HG02885 (cell line): Measurements from ENCODE around the gene NLRP8.
"Not testable (repeated sequence)": the region's sequence is repeated elsewhere in the genome, so short reads cannot be mapped to it uniquely, and the experiment has no call there.

Source experiments
- ATAC-seq: cut with Tn5 transposase; IDR thresholded peaks from one replicate; pipeline ENCODE4 v1.9.1; 2021; ENCODE audit warnings: mild to moderate bottlenecking; ENCODE audit not compliant: unreplicated experiment, poor library complexity

The NLRP8 gene

DNA sequence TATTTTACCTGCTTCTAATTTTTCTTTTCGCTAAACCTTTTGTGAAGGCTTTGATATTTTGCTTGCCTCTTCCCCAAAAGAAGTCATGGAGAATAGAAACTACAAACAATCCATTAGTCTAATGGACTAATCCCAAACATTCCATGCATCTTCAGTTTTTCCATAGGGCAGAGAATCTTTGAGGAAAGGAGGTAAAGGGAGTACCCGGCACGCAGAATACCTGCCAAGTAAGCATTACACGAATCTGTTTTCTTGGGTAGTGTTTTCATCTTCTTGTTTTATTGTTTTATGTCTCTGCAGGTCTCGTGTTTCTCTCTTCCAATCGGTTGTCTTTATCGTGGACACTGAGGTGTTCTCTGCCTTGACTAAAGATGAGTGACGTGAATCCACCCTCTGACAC, at the start of gene NLRP8:
NLRP8 (plus strand) TSS at position 301 of the 400 bp plus-strand sequence.
- ATAC-seq, result no peak

GRCh38 chr19:55898911-55899310, 48.7 kb upstream of the NLRP8 start:
- ATAC-seq, result no peak

DNA sequence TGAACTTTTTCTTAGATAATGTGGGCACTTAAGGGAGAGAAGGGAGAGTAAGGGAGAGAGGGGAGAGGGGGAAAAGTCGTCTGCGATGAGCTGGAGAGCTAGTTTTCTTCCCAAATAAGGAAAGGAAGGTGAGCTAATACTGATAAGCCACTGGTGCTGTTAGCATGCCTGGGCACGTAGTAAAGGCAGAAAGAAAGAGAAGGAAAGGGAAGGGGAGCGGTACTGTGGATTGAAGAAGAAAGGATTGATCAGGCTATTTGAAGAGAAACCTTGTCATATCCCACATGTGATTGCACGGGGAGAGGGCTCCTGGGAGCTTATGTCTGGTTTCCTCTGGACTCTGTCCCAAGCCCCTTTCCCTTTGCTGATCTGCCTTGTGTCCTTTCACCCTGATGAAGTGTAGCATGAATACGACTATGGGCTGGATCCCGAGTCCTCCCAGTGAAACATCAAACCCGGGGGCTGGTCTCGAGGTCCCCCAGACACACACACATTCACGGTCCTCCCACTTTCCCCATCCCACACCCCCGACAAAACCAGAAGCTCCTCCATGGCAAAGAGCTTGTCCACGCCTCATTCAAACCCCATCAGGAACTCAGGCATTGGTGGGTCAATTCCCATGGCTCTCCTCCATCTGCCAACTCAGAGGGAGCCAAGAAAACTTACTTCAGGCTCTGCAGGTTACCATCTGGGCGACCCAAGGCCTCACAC, 46.1 kb upstream of the NLRP8 start:
- ATAC-seq, result no peak

DNA sequence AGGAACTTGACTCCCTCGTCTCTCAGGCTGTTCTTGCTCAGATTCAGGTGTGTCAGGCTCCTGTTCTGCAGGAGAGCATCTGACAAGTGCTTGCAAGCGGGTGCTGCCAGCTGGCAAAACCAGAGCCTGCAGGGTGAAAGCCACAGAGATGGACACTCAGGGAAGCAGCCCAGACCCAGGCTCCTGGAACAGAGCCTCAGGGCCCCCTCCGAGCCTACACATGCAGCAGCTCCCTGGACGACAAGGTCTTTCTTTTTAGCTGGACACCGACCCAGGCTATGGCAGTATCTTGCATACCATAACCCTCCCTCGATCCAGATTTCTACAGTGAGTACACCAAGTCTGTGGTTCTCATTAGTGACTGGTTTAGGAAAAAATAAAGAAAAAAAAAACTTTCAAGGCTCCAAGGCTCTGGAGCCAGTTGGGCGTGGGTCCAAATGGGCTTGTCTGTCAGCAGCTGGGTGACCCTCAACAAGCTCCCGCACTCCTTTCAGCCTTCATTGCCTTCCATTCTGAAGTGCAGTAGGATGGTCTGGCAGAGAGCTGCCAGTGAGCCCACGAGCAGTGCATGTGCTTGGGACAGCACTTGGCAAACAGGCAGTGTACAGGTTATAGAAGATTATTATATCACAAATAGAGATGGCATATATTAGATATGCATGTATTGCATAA, 45.4 kb upstream of the NLRP8 start:
- ATAC-seq, result no peak

- no peak for ATAC-seq
Measured at GRCh38 chr19:55907286-55907685, 40.3 kb upstream of the NLRP8 start.

DNA sequence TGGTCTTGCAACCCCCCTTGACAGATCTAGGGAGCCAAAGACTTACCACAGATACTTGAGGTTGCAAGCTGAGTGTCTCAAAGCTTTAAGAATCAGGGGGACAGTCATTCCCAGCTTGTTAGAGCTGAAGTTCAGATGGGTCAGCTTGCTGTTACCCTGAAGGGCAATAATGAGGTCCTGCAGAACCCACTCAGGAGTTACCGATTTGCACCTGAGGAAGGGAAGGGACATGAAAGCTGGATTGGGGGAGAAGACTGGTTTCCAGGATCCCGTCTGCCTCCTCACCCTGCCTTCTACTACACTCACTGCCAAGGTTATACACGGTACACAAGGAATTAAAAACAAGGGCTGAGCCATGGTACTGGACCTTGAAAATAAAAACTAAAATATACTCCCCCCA, 39.9 kb upstream of the NLRP8 start:
- no peak for ATAC-seq

GRCh38 chr19:55909801-55910200, 37.8 kb upstream of the NLRP8 start:
- ATAC-seq, result no peak

DNA sequence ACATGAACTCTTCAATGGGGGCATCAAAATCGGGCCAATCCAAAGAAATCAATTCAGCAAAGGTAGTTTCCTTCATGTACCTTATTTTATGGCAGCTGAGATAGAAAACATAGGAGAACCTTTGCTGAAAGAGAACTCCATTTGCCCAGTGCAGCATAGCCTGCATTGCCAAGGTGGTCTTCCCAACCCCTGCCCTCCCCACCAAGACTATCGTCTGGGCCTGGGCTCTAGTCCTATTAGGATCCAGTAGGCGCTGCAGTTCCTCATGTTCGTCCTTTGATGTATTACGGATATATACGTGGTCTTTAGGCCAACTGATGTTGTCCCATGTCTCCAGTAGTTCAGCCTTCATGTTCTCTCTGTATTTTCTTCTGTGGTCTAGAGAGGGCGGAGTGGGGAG, 34.7 kb upstream of the NLRP8 start:
- no peak for ATAC-seq

DNA sequence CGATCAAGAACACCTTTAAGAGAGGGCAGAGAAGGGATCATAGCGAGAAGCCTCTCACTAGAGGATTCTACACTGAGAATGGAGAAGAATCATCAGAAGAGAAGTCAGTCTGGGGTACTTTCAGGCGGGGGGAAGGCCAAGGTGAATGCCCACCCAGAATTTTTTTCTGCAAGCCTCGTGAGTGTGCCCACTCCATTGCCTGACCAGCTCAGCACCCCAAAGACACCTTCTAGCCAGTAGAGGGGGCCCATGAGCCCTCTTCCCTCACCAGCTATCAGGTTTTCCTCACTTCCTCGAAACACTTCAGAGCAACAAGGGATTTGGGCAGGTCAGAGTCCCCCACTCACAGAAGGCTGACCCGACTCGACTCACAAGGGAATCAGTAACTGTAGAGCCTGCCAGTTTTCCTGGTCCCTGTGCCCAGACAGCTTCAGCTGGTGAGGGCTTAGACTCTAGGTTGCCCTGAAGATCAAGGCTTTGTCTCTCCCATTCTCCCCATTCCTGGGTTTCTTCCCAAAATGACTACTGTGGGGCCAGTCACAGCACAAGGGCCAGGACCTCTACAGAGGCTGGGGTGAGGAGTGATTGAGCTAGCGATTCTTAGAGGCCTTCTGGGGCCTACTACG, 33.9 kb upstream of the NLRP8 start:
- no peak for ATAC-seq

- no peak for ATAC-seq
Measured at GRCh38 chr19:55923556-55923955, 24.1 kb upstream of the NLRP8 start.

- no peak for ATAC-seq
Measured at GRCh38 chr19:55927991-55928390, 19.6 kb upstream of the NLRP8 start.

GRCh38 chr19:55929258-55929657, 18.4 kb upstream of the NLRP8 start:
- not testable (repeated sequence) for ATAC-seq

DNA sequence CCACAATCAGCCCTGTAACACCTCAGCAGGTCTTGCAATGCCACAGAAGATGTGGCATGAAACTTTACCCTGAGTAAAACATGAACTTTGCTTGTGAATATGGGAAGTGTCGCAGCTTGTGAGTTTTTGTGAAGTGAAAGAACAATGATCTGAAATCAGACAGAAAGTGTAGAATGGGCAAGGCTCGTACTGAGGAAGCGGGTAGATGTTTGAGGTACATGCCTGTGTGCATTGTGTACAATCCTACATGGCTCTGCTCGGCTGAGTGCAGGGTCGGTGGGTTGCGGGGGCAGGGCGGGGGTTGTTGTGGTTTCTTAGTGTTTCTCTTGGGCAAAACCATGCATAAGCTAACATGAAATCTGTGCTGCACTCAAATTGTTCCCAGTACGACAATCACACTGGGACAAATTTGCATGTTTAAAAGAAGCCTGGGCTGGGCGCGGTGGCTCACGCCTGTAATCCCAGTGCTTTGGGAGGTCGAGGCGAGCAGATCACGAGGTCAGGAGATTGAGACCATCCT, 16.6 kb upstream of the NLRP8 start:
- no peak for ATAC-seq

- ATAC-seq, result no peak
Measured at GRCh38 chr19:55931936-55932386, 15.7 kb upstream of the NLRP8 start, which contains the start of gene NLRP13. TSS of gene NLRP13 (minus strand) at chr19:55932336. CDS start at chr19:55932311, 25 bp downstream.

- ATAC-seq, result no peak
Measured at GRCh38 chr19:55935206-55935605, 12.4 kb upstream of the NLRP8 start.

- no peak for ATAC-seq
Measured at GRCh38 chr19:55939206-55939605, 8.4 kb upstream of the NLRP8 start.

DNA sequence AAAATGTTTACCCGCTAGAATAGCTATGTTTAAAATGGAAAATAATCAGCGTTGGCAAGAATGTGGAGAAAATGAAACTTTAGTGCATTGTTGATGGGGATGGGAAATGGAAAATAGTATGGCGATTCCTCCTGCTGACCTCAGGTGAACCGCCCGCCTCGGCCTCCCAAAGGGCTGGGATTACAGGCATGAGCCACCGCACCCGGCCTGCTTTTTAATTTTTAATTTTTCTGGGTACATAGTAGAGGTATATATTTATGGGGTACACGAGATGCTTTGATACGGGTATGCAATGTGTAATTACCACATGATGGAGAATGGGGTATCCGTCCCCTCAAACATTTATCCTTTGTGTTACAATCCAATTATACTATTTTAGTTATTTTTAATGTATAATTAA, 7.3 kb upstream of the NLRP8 start:
- no peak for ATAC-seq

- not testable (repeated sequence) for ATAC-seq
Measured at GRCh38 chr19:55950566-55950965, 2.9 kb downstream of the NLRP8 start.

GRCh38 chr19:55956431-55956830, 8.8 kb downstream of the NLRP8 start:
- no peak for ATAC-seq

DNA sequence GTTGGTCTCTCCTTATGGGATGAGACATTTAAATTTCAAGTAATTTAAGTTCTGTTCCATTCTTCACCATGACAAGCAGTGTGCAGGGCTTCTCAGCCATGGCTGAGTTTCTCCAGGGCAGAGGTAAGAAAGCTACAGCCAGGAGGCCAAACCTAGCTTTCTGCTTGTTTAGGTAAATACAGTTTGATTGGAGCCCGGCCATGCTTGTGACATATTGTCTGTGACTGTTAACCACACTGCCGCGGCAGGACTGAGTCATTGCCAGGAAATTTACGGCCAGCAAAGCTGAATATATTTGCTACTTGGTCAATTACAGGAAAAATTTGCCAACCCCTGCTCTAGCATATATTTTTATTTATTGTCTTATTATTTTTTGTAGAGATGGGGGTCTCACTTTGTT, 10.7 kb downstream of the NLRP8 start:
- ATAC-seq, result no peak

DNA sequence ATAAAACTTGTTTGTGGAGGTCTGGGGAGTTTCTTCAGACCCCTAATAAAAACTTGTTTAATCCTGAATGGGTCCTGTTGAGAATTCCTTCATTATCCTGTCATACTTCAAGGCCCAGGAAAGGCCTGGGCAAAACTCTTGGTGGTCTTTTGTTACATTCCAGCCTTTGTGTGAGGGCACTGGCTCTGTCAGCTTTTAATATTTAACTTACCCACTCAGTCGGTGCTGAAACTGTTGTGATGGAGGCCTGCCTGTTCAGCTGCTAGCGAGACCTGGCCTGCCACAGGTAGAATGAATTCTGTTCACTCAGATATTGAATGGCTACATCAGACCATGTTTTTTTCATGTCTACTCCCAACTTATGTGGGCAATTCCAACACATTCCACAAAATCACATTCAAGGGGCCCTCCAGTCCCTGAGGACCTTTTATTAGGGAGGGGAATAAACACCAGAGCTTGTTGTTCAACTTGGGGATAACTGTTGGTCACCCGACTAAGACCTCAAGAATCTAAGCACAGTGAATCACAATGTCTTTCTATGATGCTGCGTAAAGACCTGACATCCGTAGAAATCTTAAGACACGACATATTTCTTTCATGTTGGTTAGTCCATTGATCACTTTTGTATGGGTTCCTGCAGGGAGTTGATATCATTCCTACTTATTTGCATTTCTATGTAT, 12.5 kb downstream of the NLRP8 start:
- ATAC-seq, result no peak
